ENCODE results near the gene FCN1.

- no peak for TF ChIP-seq POLR2A (IDR thresholded peaks at IDR 0.05)
- TF ChIP-seq, protein P1, sequence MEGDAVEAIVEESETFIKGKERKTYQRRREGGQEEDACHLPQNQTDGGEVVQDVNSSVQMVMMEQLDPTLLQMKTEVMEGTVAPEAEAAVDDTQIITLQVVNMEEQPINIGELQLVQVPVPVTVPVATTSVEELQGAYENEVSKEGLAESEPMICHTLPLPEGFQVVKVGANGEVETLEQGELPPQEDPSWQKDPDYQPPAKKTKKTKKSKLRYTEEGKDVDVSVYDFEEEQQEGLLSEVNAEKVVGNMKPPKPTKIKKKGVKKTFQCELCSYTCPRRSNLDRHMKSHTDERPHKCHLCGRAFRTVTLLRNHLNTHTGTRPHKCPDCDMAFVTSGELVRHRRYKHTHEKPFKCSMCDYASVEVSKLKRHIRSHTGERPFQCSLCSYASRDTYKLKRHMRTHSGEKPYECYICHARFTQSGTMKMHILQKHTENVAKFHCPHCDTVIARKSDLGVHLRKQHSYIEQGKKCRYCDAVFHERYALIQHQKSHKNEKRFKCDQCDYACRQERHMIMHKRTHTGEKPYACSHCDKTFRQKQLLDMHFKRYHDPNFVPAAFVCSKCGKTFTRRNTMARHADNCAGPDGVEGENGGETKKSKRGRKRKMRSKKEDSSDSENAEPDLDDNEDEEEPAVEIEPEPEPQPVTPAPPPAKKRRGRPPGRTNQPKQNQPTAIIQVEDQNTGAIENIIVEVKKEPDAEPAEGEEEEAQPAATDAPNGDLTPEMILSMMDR (IDR thresholded peaks at IDR 0.05): no peak
- TF ChIP-seq POLR2AphosphoS5 (IDR thresholded peaks at IDR 0.05): no peak
These were observed 18.1 kb upstream of the FCN1 start for GRCh38 chr9:134935701-134936345.
